VCaP (cell line): ENCODE data around the gene ACADM.
"Not testable (repeated sequence)": the region's sequence is repeated elsewhere in the genome, so short reads cannot be mapped to it uniquely, and the experiment has no call there.

ENCODE experiments used
- H3K27ac ChIP-seq: fragments of 450-650 bp; 2 replicates; pipeline ENCODE4 v1.5.1; 2017
- TF ChIP-seq, protein P1 (sequence below): fragments of 450-650 bp; conservative IDR thresholded peaks from 2 replicates; pipeline ENCODE4 v1.5.1; 2017; ENCODE audit warnings: mild to moderate bottlenecking, moderate library complexity

The ACADM gene

GRCh38 chr1:75796376-75797272, 72.1 kb downstream of the ACADM start, which contains the start of gene MSH4:
MSH4 (plus strand) TSS chr1:75796882; CDS start chr1:75796986, 104 bp downstream.
- TF ChIP-seq, protein P1, sequence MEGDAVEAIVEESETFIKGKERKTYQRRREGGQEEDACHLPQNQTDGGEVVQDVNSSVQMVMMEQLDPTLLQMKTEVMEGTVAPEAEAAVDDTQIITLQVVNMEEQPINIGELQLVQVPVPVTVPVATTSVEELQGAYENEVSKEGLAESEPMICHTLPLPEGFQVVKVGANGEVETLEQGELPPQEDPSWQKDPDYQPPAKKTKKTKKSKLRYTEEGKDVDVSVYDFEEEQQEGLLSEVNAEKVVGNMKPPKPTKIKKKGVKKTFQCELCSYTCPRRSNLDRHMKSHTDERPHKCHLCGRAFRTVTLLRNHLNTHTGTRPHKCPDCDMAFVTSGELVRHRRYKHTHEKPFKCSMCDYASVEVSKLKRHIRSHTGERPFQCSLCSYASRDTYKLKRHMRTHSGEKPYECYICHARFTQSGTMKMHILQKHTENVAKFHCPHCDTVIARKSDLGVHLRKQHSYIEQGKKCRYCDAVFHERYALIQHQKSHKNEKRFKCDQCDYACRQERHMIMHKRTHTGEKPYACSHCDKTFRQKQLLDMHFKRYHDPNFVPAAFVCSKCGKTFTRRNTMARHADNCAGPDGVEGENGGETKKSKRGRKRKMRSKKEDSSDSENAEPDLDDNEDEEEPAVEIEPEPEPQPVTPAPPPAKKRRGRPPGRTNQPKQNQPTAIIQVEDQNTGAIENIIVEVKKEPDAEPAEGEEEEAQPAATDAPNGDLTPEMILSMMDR, result no peak
- H3K27ac ChIP-seq, result no peak within 1 kb of the TSS

- no peak overlapping the region for H3K27ac ChIP-seq
- TF ChIP-seq, protein P1, result no peak
Observed at GRCh38 chr1:75797273-75797588, 72.7 kb downstream of the ACADM start.

DNA sequence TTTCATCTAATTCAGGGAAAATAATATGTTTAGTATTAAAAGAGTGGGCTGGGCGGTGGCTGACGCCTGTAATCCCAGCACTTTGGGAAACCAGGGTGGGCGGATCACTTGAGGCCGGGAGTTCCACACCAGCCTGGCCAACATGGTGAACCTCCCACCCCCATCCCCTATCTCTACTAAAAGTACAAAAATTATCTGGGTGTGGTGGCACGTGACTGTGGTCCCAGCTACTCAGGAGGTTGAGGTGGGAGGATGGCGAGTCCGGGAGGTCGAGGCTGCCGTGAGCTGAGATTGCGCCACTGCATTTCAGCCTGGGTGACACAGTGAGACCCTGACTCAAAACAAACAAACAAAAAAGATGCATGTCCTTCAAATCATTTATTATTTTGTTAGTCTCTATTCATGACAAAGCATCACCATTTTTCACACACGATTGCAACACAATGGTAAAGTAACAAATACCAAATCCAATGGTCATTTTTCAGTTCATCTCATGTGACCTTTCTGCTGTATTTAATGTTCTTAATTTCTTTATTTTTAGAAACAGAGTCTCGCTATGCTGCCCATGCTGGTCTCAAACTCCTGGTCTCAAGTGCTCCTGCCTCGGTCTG, 73.2 kb downstream of the ACADM start:
- TF ChIP-seq, protein P1, result no peak
- no peak overlapping the region for H3K27ac ChIP-seq

GRCh38 chr1:75801480-75801879, 77.0 kb downstream of the ACADM start:
- not testable (repeated sequence) for H3K27ac ChIP-seq

GRCh38 chr1:75808921-75809320, 84.4 kb downstream of the ACADM start:
- H3K27ac ChIP-seq, result no peak overlapping the region
- TF ChIP-seq, protein P1, result no peak

DNA sequence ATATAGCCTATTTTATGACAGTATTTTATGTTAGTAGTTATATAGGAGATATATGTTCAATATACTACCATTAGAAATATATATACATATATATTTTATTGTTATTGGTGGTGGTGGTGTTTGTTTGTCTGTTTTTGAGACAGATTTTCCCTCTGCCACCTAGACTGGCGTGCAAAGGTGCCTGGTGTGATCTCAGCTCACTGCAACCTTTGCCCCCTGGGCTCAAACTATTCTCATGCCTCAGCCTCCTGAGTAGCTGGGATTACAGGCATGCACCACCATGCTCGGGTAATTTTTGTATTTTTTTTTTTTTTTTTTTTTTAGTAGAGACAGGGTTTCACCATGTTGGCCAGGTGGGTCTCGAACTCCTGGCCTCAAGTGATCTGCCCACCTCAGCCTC, 85.6 kb downstream of the ACADM start:
- H3K27ac ChIP-seq, result not testable (repeated sequence)

DNA sequence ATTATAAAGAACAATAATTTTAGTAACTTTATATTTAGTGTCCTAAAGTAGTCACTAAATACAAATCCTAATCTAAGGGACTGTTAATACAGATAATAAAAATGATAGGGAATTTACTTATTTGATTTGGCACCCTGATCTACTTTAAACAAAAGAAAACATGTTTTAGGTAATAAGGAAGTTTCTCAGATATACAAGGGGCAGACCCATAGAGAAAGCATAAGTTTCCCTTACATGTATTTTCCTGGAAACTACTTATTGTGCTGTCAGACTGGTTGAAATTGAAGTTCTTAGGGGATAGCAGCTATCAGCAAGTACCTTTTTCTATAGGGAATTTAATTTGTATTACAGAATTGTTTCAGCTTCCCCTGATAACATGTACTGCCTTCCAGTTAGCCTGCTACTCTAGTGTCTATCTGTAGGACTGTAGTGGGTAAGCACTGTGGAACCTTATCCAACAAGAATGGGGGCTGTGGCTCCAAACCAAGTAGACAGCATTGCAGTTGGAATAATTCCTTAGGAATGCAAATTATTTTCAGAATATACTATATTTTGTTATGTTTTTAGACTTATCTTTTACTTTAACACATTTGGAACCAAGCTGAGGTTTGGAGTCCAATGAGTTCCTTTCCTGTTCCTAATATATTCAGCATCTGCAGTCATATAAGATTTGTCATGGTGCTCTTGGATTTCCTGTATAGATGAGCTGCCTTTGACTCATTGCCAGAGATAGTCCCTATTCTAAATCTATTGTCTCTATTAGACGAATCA, 86.9 kb downstream of the ACADM start:
- no peak overlapping the region; the same call in 1 of the 2 replicates for H3K27ac ChIP-seq

DNA sequence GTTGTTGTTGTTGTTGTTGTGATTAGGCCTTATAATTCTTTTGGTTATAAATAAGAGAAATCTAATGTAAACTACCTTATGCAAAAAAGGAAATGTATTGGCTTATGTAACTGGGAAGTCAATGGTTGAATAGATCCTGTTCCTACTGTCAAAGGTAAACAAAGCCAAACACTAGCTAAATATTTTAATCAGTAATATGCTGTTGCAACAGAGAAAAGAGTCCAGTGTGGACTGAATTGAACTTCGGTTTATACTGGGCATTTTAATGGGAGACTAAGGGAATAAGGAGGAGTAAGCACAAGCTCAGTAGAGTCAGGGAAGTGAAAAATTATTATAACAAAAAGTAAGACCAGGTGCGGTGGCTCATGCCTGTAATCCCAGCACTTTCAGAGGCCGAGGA, 87.6 kb downstream of the ACADM start:
- TF ChIP-seq, protein P1, result no peak
- no peak overlapping the region; the same call in 1 of the 2 replicates for H3K27ac ChIP-seq

More for the DNA sequence above, 86.9 kb downstream of the ACADM start:
- TF ChIP-seq, protein P1, result no peak
